ENCODE results near the gene UBAP2L. TPM values are rescaled to one million over a fixed set of nuclear protein-coding genes. Genes with fewer than 3 reads are reported as not detected.
A peak's percentile ranks its signal among the peaks of the same experiment; 100 is the strongest.

Gene UBAP2L
- total and polyA plus RNA-seq, 9 of the 15 experiments (the other 6 are each of a cell fraction or from before 2014, with no cell fraction given): 75.0 to 245 (median 119) TPM

DNA sequence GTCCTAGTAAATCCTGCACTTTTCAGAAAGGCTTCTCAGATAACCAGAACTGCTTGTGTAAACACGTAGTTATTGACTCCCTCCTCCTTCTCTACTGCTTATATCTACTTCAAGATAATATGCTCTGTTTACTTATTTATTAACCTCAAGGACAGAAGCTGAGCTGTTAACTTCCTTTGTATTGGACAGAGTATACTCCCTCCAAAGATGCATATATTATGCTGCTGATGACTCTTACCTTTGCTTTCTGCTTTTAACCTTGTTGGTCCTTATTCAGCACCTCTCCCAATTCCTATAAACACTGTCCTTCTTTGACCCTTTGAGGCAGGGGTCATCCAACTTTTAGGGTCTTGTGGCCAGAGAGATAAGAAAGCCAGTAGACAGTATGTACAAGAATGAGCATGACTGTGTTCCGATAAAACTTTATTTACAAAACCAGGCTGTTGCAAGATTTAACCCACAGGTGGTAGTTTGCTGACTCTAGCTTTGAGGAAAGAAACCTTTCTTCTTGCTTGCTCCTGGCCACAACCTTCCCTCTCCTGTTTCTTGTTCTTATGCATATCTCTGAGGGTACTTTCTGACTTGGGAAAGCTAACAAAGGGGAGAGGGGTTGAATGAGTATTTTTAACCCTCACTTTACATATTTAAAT lies 33.8 kb upstream of the UBAP2L start (continued):
- TF ChIP-seq, protein P1, sequence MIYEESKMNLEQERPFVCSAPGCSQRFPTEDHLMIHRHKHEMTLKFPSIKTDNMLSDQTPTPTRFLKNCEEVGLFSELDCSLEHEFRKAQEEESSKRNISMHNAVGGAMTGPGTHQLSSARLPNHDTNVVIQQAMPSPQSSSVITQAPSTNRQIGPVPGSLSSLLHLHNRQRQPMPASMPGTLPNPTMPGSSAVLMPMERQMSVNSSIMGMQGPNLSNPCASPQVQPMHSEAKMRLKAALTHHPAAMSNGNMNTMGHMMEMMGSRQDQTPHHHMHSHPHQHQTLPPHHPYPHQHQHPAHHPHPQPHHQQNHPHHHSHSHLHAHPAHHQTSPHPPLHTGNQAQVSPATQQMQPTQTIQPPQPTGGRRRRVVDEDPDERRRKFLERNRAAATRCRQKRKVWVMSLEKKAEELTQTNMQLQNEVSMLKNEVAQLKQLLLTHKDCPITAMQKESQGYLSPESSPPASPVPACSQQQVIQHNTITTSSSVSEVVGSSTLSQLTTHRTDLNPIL (CRISPR knock-in tag; IDR thresholded peaks at IDR 0.05): no peak
- no peak for TF ChIP-seq HCFC1 (IDR thresholded peaks at IDR 0.05; ENCODE audit: low read depth, low read length)
- TF ChIP-seq ZNF561 (CRISPR knock-in tag; conservative IDR thresholded peaks at IDR 0.05): no peak
- TF ChIP-seq ZC3H4 (CRISPR knock-in tag; IDR thresholded peaks at IDR 0.05; ENCODE audit: borderline replicate concordance): no peak
- TF ChIP-seq TAF15 (IDR thresholded peaks at IDR 0.05; ENCODE audit: low read depth, low read length): no peak
- TF ChIP-seq HEY1 (CRISPR knock-in tag; IDR thresholded peaks at IDR 0.05; ENCODE audit: borderline replicate concordance): no peak
- TF ChIP-seq BDP1 (IDR thresholded peaks at IDR 0.05; ENCODE audit: insufficient read depth, insufficient read length): no peak
- TF ChIP-seq CAMTA2 (CRISPR knock-in tag; conservative IDR thresholded peaks at IDR 0.05): no peak
- no peak for TF ChIP-seq ETV1 (tag; conservative IDR thresholded peaks at IDR 0.05; ENCODE audit: low read depth)
- no peak for TF ChIP-seq NFYB (IDR thresholded peaks at IDR 0.05; ENCODE audit: extremely low read depth, insufficient read length)
- TF ChIP-seq, protein P2, sequence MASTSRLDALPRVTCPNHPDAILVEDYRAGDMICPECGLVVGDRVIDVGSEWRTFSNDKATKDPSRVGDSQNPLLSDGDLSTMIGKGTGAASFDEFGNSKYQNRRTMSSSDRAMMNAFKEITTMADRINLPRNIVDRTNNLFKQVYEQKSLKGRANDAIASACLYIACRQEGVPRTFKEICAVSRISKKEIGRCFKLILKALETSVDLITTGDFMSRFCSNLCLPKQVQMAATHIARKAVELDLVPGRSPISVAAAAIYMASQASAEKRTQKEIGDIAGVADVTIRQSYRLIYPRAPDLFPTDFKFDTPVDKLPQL (IDR thresholded peaks at IDR 0.05; ENCODE audit: extremely low read depth, insufficient read length): no peak
- TF ChIP-seq TRIM24 (IDR thresholded peaks at IDR 0.05): peak; percentile 77 to 82
- TF ChIP-seq TCF7L2 (IDR thresholded peaks at IDR 0.05; ENCODE audit: low read depth, low read length): no peak
- TF ChIP-seq NCOR1 (IDR thresholded peaks at IDR 0.05): peak; percentile 84
- TF ChIP-seq TBL1XR1 (IDR thresholded peaks at IDR 0.05; ENCODE audit: low read length in 2 of 2): peak in 1 of 2 experiments; percentile 70; a peak in 1 of 4 replicates
- TF ChIP-seq, protein P3, sequence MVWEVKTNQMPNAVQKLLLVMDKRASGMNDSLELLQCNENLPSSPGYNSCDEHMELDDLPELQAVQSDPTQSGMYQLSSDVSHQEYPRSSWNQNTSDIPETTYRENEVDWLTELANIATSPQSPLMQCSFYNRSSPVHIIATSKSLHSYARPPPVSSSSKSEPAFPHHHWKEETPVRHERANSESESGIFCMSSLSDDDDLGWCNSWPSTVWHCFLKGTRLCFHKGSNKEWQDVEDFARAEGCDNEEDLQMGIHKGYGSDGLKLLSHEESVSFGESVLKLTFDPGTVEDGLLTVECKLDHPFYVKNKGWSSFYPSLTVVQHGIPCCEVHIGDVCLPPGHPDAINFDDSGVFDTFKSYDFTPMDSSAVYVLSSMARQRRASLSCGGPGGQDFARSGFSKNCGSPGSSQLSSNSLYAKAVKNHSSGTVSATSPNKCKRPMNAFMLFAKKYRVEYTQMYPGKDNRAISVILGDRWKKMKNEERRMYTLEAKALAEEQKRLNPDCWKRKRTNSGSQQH (CRISPR knock-in tag; IDR thresholded peaks at IDR 0.05): no peak
- TF ChIP-seq, protein P4, sequence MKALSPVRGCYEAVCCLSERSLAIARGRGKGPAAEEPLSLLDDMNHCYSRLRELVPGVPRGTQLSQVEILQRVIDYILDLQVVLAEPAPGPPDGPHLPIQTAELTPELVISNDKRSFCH (CRISPR knock-in tag; IDR thresholded peaks at IDR 0.05): no peak
- TF ChIP-seq, protein P4 (tag; IDR thresholded peaks at IDR 0.05): peak; percentile 69; the same call in 1 of the 2 replicates
- TF ChIP-seq ZZZ3 (IDR thresholded peaks at IDR 0.05): no peak
- no peak for TF ChIP-seq ZNF143 (CRISPR knock-in tag; IDR thresholded peaks at IDR 0.05)
- TF ChIP-seq, protein P5, sequence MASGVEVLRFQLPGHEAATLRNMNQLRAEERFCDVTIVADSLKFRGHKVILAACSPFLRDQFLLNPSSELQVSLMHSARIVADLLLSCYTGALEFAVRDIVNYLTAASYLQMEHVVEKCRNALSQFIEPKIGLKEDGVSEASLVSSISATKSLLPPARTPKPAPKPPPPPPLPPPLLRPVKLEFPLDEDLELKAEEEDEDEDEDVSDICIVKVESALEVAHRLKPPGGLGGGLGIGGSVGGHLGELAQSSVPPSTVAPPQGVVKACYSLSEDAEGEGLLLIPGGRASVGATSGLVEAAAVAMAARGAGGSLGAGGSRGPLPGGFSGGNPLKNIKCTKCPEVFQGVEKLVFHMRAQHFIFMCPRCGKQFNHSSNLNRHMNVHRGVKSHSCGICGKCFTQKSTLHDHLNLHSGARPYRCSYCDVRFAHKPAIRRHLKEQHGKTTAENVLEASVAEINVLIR (CRISPR knock-in tag; IDR thresholded peaks at IDR 0.05): no peak
- TF ChIP-seq ZNF444 (CRISPR knock-in tag; IDR thresholded peaks at IDR 0.05): no peak
- TF ChIP-seq ESRRB (CRISPR knock-in tag; IDR thresholded peaks at IDR 0.05; ENCODE audit: borderline replicate concordance): no peak
- no peak for TF ChIP-seq MXI1 (IDR thresholded peaks at IDR 0.05; ENCODE audit: low read depth, low read length)
- 0 out of 4 replicates have a peak, but pooled peaks of 1 of the 2 experiments have one; percentile 24 for TF ChIP-seq MAZ (CRISPR knock-in tag; conservative IDR thresholded peaks at IDR 0.05 in 1 of 2, IDR thresholded peaks at IDR 0.05 in 1 of 2)
